WTC11 (cell line): Measurements from ENCODE around the gene STPG2.

Experiments
- ATF1 ChIP-seq: sonication (generic); formaldehyde crosslinking; IDR thresholded peaks from 2 replicates; pipeline ENCODE4 v1.8.1; 2023; ENCODE audit warnings: mild to moderate bottlenecking, moderate library complexity, missing genetic modification reagents
- ATF2 ChIP-seq: sonication (generic); formaldehyde crosslinking; IDR thresholded peaks from 2 replicates; pipeline ENCODE4 v1.8.1; 2022; ENCODE audit warnings: low read depth, missing genetic modification reagents, borderline replicate concordance
- CTCF ChIP-seq: fragments of 200-600 bp; IDR thresholded peaks from 2 replicates; pipeline ENCODE4 v1.8.0; 2022; ENCODE audit warnings: antibody characterized with exemption
- ESRRA ChIP-seq: sonication (generic); formaldehyde crosslinking; IDR thresholded peaks from 2 replicates; pipeline ENCODE4 v1.8.1; 2022; ENCODE audit warnings: mild to moderate bottlenecking, missing genetic modification reagents, borderline replicate concordance
- IRF1 ChIP-seq: sonication (generic); formaldehyde crosslinking; IDR thresholded peaks from 2 replicates; pipeline ENCODE4 v1.8.0; 2023; ENCODE audit warnings: missing genetic modification reagents
- NR3C1 ChIP-seq: sonication (generic); formaldehyde crosslinking; conservative IDR thresholded peaks from 2 replicates; pipeline ENCODE4 v1.8.1; 2023; ENCODE audit warnings: low read depth, mild to moderate bottlenecking, missing genetic modification reagents
- SMAD3 ChIP-seq: sonication (generic); formaldehyde crosslinking; IDR thresholded peaks from 2 replicates; pipeline ENCODE4 v1.8.0; 2022; ENCODE audit warnings: missing genetic modification reagents, mild to moderate bottlenecking, borderline replicate concordance
- SMAD4 ChIP-seq: sonication (generic); formaldehyde crosslinking; IDR thresholded peaks from 2 replicates; pipeline ENCODE4 v1.8.0; 2022; ENCODE audit warnings: mild to moderate bottlenecking, missing genetic modification reagents
- SP1 ChIP-seq: sonication (generic); formaldehyde crosslinking; conservative IDR thresholded peaks from 2 replicates; pipeline ENCODE4 v1.8.1; 2022; ENCODE audit warnings: missing genetic modification reagents
- ZBTB43 ChIP-seq: sonication (generic); formaldehyde crosslinking; IDR thresholded peaks from 2 replicates; pipeline ENCODE4 v1.8.1; 2023; ENCODE audit warnings: mild to moderate bottlenecking, missing genetic modification reagents
- ZNF219 ChIP-seq: sonication (generic); formaldehyde crosslinking; IDR thresholded peaks from 2 replicates; pipeline ENCODE4 v1.8.0; 2023; ENCODE audit warnings: missing genetic modification reagents, mild to moderate bottlenecking, borderline replicate concordance
- TF ChIP-seq, protein P1 (sequence below): sonication (generic); formaldehyde crosslinking; IDR thresholded peaks from 2 replicates; pipeline ENCODE4 v1.8.0; 2022; ENCODE audit warnings: missing genetic modification reagents

- TF ChIP-seq CTCF (no peak), ZNF219 (CRISPR knock-in tag) (no peak), SMAD4 (CRISPR knock-in tag) (no peak), IRF1 (CRISPR knock-in tag) (no peak), ZBTB43 (CRISPR knock-in tag) (no peak), ATF2 (CRISPR knock-in tag) (no peak), ATF1 (CRISPR knock-in tag) (no peak), SP1 (CRISPR knock-in tag) (no peak), ESRRA (no peak), SMAD3 (no peak), NR3C1 (no peak)
- TF ChIP-seq, protein P1, sequence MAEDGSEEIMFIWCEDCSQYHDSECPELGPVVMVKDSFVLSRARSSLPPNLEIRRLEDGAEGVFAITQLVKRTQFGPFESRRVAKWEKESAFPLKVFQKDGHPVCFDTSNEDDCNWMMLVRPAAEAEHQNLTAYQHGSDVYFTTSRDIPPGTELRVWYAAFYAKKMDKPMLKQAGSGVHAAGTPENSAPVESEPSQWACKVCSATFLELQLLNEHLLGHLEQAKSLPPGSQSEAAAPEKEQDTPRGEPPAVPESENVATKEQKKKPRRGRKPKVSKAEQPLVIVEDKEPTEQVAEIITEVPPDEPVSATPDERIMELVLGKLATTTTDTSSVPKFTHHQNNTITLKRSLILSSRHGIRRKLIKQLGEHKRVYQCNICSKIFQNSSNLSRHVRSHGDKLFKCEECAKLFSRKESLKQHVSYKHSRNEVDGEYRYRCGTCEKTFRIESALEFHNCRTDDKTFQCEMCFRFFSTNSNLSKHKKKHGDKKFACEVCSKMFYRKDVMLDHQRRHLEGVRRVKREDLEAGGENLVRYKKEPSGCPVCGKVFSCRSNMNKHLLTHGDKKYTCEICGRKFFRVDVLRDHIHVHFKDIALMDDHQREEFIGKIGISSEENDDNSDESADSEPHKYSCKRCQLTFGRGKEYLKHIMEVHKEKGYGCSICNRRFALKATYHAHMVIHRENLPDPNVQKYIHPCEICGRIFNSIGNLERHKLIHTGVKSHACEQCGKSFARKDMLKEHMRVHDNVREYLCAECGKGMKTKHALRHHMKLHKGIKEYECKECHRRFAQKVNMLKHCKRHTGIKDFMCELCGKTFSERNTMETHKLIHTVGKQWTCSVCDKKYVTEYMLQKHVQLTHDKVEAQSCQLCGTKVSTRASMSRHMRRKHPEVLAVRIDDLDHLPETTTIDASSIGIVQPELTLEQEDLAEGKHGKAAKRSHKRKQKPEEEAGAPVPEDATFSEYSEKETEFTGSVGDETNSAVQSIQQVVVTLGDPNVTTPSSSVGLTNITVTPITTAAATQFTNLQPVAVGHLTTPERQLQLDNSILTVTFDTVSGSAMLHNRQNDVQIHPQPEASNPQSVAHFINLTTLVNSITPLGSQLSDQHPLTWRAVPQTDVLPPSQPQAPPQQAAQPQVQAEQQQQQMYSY: no peak
These were observed 32.3 kb downstream of the STPG2 start for GRCh38 chr4:98110929-98111328.
